B cell (primary cell): ENCODE measurements around the gene GPR18.

Experiments used
- EZH2 ChIP-seq: IDR thresholded peaks from 2 replicates; pipeline ENCODE4 v1.6.1; 2012; ENCODE audit warnings: borderline replicate concordance, low read depth, mild to moderate bottlenecking, moderate library complexity, low read length; ENCODE audit not compliant: insufficient read depth, poor library complexity, severe bottlenecking
- TF ChIP-seq, protein P1 (sequence below): fragments of 200-600 bp; IDR thresholded peaks from one replicate; pipeline ENCODE4 v1.8.0; 2022; ENCODE audit warnings: antibody characterized with exemption, mild to moderate bottlenecking

DNA sequence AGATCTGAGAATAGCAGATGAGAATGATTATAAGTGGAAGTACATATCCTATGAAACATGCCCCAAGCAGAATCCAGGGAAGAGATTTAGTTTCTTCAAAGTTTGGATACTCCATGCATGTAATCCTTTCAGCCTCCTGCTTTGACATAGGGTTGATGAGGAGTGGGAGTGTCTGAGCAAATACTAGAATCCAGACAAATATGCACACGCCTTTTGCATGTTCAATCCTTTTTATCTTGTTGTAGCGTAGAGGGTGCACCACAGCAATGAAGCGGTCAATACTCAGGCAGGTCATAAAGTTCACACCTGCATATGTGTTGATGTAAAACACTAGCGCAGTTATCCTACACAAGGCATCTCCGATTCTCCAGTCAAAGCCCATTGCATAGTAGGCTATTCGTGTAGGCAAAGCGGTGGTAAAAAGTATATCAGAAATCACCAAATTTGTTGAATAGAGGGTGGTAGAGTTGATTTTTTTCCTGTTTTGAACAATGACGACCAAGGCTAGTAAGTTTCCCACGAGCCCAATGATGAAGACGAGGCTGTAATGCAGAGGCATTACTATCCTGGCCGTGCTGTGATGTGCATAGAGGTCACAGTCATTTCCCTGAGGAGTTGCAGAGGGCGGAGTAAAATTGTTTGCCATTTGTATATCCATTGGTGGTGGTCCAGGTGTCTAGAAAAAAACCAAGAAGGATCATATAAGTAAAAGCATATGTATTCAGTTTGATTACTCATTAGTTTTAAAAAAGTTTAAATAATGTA, 37.5 kb upstream of the GPR18 start:
- TF ChIP-seq, protein P1, sequence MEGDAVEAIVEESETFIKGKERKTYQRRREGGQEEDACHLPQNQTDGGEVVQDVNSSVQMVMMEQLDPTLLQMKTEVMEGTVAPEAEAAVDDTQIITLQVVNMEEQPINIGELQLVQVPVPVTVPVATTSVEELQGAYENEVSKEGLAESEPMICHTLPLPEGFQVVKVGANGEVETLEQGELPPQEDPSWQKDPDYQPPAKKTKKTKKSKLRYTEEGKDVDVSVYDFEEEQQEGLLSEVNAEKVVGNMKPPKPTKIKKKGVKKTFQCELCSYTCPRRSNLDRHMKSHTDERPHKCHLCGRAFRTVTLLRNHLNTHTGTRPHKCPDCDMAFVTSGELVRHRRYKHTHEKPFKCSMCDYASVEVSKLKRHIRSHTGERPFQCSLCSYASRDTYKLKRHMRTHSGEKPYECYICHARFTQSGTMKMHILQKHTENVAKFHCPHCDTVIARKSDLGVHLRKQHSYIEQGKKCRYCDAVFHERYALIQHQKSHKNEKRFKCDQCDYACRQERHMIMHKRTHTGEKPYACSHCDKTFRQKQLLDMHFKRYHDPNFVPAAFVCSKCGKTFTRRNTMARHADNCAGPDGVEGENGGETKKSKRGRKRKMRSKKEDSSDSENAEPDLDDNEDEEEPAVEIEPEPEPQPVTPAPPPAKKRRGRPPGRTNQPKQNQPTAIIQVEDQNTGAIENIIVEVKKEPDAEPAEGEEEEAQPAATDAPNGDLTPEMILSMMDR = no peak
- TF ChIP-seq EZH2 = no peak
